ENCODE measurements around the gene GINS2. TPM values are rescaled to one million over a fixed set of nuclear protein-coding genes. Genes with fewer than 3 reads are reported as not detected.

The GINS2 gene
- total RNA-seq, 1 experiment from 2014 or later, result 71.9 TPM

- no peak overlapping the region for H3K27ac ChIP-seq (ENCODE audit: low read depth, low read length, poor library complexity, severe bottlenecking)
- DNase-seq (ENCODE audit: low spot score), result no peak
- intact Hi-C loops (cut with micrococcal nuclease; ENCODE audit: unreplicated experiment), result no loop called here
- no peaks in the 10 kb centered on the region for H3K36me3 ChIP-seq (ENCODE audit: insufficient read depth, low read length, poor library complexity, severe bottlenecking)
- POLR2A ChIA-PET (ENCODE audit: low non-redundant PET), result no interaction called here
- H3K27me3 ChIP-seq (replicated peaks; ENCODE audit: insufficient read depth, low read depth, low read length, poor library complexity), result no peaks in the 10 kb centered on the region
- no TSS peak for BruUV-seq (replicated peaks)
- peaks cover 29% of the 10 kb centered on the region for H3K4me1 ChIP-seq (ENCODE audit: insufficient read depth, low read length, poor library complexity, severe bottlenecking)
- TF ChIP-seq EZH2 (IDR thresholded peaks at IDR 0.05; ENCODE audit: borderline replicate concordance, low read depth, low read length, poor library complexity, severe bottlenecking), result no peak
- TF ChIP-seq CTCF (conservative IDR thresholded peaks at IDR 0.05; ENCODE audit: low read depth, low read length), result no peak
- CTCF ChIA-PET, result no interaction called here
- H3K4me3 ChIP-seq (ENCODE audit: low read depth, low read length, poor library complexity, severe bottlenecking), result no peak overlapping the region
- no peaks in the 10 kb centered on the region for H3K9me3 ChIP-seq (ENCODE audit: low read depth, low read length, poor library complexity, severe bottlenecking)
Observed at GRCh38 chr16:85645021-85645589, 43.6 kb downstream of the GINS2 start.

GRCh38 chr16:85644093-85644712 lies 44.6 kb downstream of the GINS2 start:
- peaks cover 29% of the 10 kb centered on the region for H3K4me1 ChIP-seq (ENCODE audit: insufficient read depth, low read length, poor library complexity, severe bottlenecking)
- no peaks in the 10 kb centered on the region for H3K27me3 ChIP-seq (replicated peaks; ENCODE audit: insufficient read depth, low read depth, low read length, poor library complexity)
- no TSS peak for BruUV-seq (replicated peaks)
- H3K36me3 ChIP-seq (ENCODE audit: insufficient read depth, low read length, poor library complexity, severe bottlenecking), result no peaks in the 10 kb centered on the region
- no peaks in the 10 kb centered on the region for H3K9me3 ChIP-seq (ENCODE audit: low read depth, low read length, poor library complexity, severe bottlenecking)
- ChIA-PET CTCF (no interaction called here), POLR2A (ENCODE audit: low non-redundant PET) (no interaction called here)
- DNase-seq (ENCODE audit: low spot score), result no peak
- TF ChIP-seq EZH2 (IDR thresholded peaks at IDR 0.05; ENCODE audit: borderline replicate concordance, low read depth, low read length, poor library complexity, severe bottlenecking), result no peak
- TF ChIP-seq CTCF (conservative IDR thresholded peaks at IDR 0.05; ENCODE audit: low read depth, low read length), result no peak
- intact Hi-C loops (cut with micrococcal nuclease; ENCODE audit: unreplicated experiment), result no loop called here
- no peak overlapping the region for H3K27ac ChIP-seq (ENCODE audit: low read depth, low read length, poor library complexity, severe bottlenecking)
- H3K4me3 ChIP-seq (ENCODE audit: low read depth, low read length, poor library complexity, severe bottlenecking), result no peak overlapping the region

GRCh38 chr16:85643631-85644030 lies 45.1 kb downstream of the GINS2 start:
- Histone ChIP-seq H3K4me1 (ENCODE audit: insufficient read depth, low read length, poor library complexity, severe bottlenecking) (peaks cover 30% of the 10 kb centered on the region), H3K27ac (ENCODE audit: low read depth, low read length, poor library complexity, severe bottlenecking) (no peak overlapping the region), H3K4me3 (ENCODE audit: low read depth, low read length, poor library complexity, severe bottlenecking) (no peak overlapping the region), H3K36me3 (ENCODE audit: insufficient read depth, low read length, poor library complexity, severe bottlenecking) (no peaks in the 10 kb centered on the region), H3K27me3 (replicated peaks; ENCODE audit: insufficient read depth, low read depth, low read length, poor library complexity) (no peaks in the 10 kb centered on the region), H3K9me3 (ENCODE audit: low read depth, low read length, poor library complexity, severe bottlenecking) (no peaks in the 10 kb centered on the region)
- intact Hi-C loops (cut with micrococcal nuclease; ENCODE audit: unreplicated experiment), result no loop called here
- DNase-seq (ENCODE audit: low spot score), result no peak
- POLR2A ChIA-PET (ENCODE audit: low non-redundant PET), result no interaction called here
- CTCF ChIA-PET, result no interaction called here
- no TSS peak for BruUV-seq (replicated peaks)
- TF ChIP-seq EZH2 (IDR thresholded peaks at IDR 0.05; ENCODE audit: borderline replicate concordance, low read depth, low read length, poor library complexity, severe bottlenecking), result no peak
- TF ChIP-seq CTCF (conservative IDR thresholded peaks at IDR 0.05; ENCODE audit: low read depth, low read length), result no peak

All from A673 (cell line).